GM23248 (cell line): Measurements from ENCODE around the gene IRF9.

Experiments used
- EZH2 ChIP-seq: fragments of 200-600 bp; sonication (generic); IDR thresholded peaks from 2 replicates; pipeline ENCODE4 v1.6.1; 2018; ENCODE audit warnings: antibody characterized with exemption, mild to moderate bottlenecking; ENCODE audit not compliant: insufficient read depth, poor library complexity, severe bottlenecking
- EZH2phosphoT487 ChIP-seq: fragments of 200-600 bp; sonication (generic); IDR thresholded peaks from 2 replicates; pipeline ENCODE4 v1.6.1; 2018; ENCODE audit warnings: antibody characterized with exemption, moderate library complexity, mild to moderate bottlenecking, low read depth; ENCODE audit not compliant: insufficient read depth

- no peak for TF ChIP-seq EZH2
- no peak for TF ChIP-seq EZH2phosphoT487
Measured at GRCh38 chr14:24178399-24179178, 17.5 kb downstream of the IRF9 start.
